ENCODE results near the gene TLCD3B. TPM values are rescaled to one million over a fixed set of nuclear protein-coding genes. Genes with fewer than 3 reads are reported as not detected.

The TLCD3B gene
- total RNA-seq, 1 donor from 2014 or later: 2.1 TPM

GRCh38 chr16:30003670-30004423 lies 27.2 kb downstream of the TLCD3B start:
- DNase-seq (ENCODE audit: extremely low spot score, unreplicated experiment): no peak
- peaks cover 6% of the 10 kb centered on the region for H3K27me3 Mint-ChIP-seq
- no peak overlapping the region for H3K27ac Mint-ChIP-seq
- no peaks in the 10 kb centered on the region for H3K9me3 Mint-ChIP-seq
- H3K4me1 Mint-ChIP-seq (ENCODE audit: unreplicated experiment): no peaks in the 10 kb centered on the region
- H3K36me3 Mint-ChIP-seq: no peaks in the 10 kb centered on the region
- no peak overlapping the region for H3K4me3 Mint-ChIP-seq
- TF ChIP-seq CTCF (conservative IDR thresholded peaks at IDR 0.05): no peak

- H3K27ac Mint-ChIP-seq: peak overlapping the region; percentile 41
- H3K4me3 Mint-ChIP-seq: no peak overlapping the region
- no peaks in the 10 kb centered on the region for H3K4me1 Mint-ChIP-seq (ENCODE audit: unreplicated experiment)
- no peaks in the 10 kb centered on the region for H3K36me3 Mint-ChIP-seq
- no peak for TF ChIP-seq CTCF (conservative IDR thresholded peaks at IDR 0.05)
- H3K9me3 Mint-ChIP-seq: no peaks in the 10 kb centered on the region
- DNase-seq (ENCODE audit: extremely low spot score, unreplicated experiment): no peak
- no peaks in the 10 kb centered on the region for H3K27me3 Mint-ChIP-seq
Measured at GRCh38 chr16:30002614-30003346, 28.3 kb downstream of the TLCD3B start.

GRCh38 chr16:30000735-30001631 lies 30.1 kb downstream of the TLCD3B start:
- H3K4me1 Mint-ChIP-seq (ENCODE audit: unreplicated experiment): peaks cover 5% of the 10 kb centered on the region
- no peak for DNase-seq (ENCODE audit: extremely low spot score, unreplicated experiment)
- no peak for TF ChIP-seq CTCF (conservative IDR thresholded peaks at IDR 0.05)
- no peak overlapping the region for H3K4me3 Mint-ChIP-seq
- H3K27me3 Mint-ChIP-seq: no peaks in the 10 kb centered on the region
- H3K9me3 Mint-ChIP-seq: no peaks in the 10 kb centered on the region
- H3K36me3 Mint-ChIP-seq: peaks cover 3% of the 10 kb centered on the region
- no peak overlapping the region for H3K27ac Mint-ChIP-seq

GRCh38 chr16:29999605-30000004 lies 31.5 kb downstream of the TLCD3B start:
- Mint-ChIP-seq H3K9me3 (no peaks in the 10 kb centered on the region), H3K4me3 (no peak overlapping the region), H3K27me3 (no peaks in the 10 kb centered on the region), H3K4me1 (ENCODE audit: unreplicated experiment) (peaks cover 9% of the 10 kb centered on the region), H3K36me3 (peaks cover 3% of the 10 kb centered on the region), H3K27ac (no peak overlapping the region)
- no peak for TF ChIP-seq CTCF (conservative IDR thresholded peaks at IDR 0.05)
- no peak for DNase-seq (ENCODE audit: extremely low spot score, unreplicated experiment)

GRCh38 chr16:29996766-29997250 lies 34.3 kb downstream of the TLCD3B start:
- Mint-ChIP-seq H3K27ac (peak overlapping the region; percentile 97), H3K27me3 (no peaks in the 10 kb centered on the region), H3K9me3 (no peaks in the 10 kb centered on the region), H3K4me1 (ENCODE audit: unreplicated experiment) (peaks cover 23% of the 10 kb centered on the region), H3K4me3 (peak overlapping the region; percentile 97), H3K36me3 (peaks cover 3% of the 10 kb centered on the region)
- DNase-seq (ENCODE audit: extremely low spot score, unreplicated experiment): no peak
- TF ChIP-seq CTCF (conservative IDR thresholded peaks at IDR 0.05): no peak
